Sigmoid colon (tissue), 4 donors: ENCODE results near the gene TJP1.

Source experiments
- EP300 ChIP-seq, 4 donors: sonication (generic); formaldehyde crosslinking; IDR thresholded peaks; one replicate each; pipeline ENCODE4 v1.6.1; 2017; ENCODE audit warnings: antibody characterized with exemption in 4 of 4
- POLR2A ChIP-seq, 2 donors: fragments of 450-650 bp; IDR thresholded peaks; one replicate each; pipeline ENCODE4 v1.6.1; 2016; ENCODE audit warnings: antibody characterized with exemption in 2 of 2, mild to moderate bottlenecking in 2 of 2, moderate library complexity in 2 of 2
- POLR2AphosphoS5 ChIP-seq, 4 donors: sonication (generic); formaldehyde crosslinking; IDR thresholded peaks; one replicate each; pipeline ENCODE4 v1.6.1; 2017; ENCODE audit warnings: antibody characterized with exemption in 4 of 4
- TF ChIP-seq, protein P1 (sequence below), 4 experiments: fragments of 450-650 bp in 3 of 4; fragments of 200-600 bp in 1 of 4; IDR thresholded peaks; one replicate each; pipeline ENCODE4 v1.5.1; 2016 to 2019; ENCODE audit warnings: antibody characterized with exemption in 4 of 4, mild to moderate bottlenecking in 3 of 4, moderate library complexity in 2 of 4

DNA sequence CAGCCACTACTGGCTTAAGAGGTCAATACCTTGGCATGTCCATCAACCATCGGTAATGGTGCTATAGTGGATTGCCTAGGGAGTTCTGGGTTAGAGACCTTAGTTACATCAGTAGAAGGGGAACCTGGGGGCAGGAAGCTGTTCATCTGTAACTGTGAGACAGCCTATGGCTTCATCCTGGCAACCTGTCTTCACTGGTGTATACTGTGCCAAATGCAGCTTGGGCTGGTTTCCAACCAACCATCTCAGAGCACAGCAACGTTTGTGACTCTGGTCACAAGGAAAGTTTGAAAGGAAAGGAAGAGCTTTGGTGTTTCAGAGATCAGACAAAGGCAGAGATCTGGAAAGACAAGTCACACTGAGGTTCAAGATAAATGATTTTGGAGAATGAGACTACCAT lies 93.8 kb downstream of the TJP1 start:
- TF ChIP-seq, protein P1, sequence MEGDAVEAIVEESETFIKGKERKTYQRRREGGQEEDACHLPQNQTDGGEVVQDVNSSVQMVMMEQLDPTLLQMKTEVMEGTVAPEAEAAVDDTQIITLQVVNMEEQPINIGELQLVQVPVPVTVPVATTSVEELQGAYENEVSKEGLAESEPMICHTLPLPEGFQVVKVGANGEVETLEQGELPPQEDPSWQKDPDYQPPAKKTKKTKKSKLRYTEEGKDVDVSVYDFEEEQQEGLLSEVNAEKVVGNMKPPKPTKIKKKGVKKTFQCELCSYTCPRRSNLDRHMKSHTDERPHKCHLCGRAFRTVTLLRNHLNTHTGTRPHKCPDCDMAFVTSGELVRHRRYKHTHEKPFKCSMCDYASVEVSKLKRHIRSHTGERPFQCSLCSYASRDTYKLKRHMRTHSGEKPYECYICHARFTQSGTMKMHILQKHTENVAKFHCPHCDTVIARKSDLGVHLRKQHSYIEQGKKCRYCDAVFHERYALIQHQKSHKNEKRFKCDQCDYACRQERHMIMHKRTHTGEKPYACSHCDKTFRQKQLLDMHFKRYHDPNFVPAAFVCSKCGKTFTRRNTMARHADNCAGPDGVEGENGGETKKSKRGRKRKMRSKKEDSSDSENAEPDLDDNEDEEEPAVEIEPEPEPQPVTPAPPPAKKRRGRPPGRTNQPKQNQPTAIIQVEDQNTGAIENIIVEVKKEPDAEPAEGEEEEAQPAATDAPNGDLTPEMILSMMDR (IDR thresholded peaks at IDR 0.05), result no peak
- TF ChIP-seq EP300 (IDR thresholded peaks at IDR 0.05) (no peak), POLR2AphosphoS5 (IDR thresholded peaks at IDR 0.05) (peak in 1 of 4 donors; percentile 5), POLR2A (IDR thresholded peaks at IDR 0.05) (no peak)
